H9 (cell line): ENCODE results near the gene CACNA2D3. TPM values are rescaled to one million over a fixed set of nuclear protein-coding genes. Genes with fewer than 3 reads are reported as not detected.
"Not testable (repeated sequence)": the region's sequence is repeated elsewhere in the genome, so short reads cannot be mapped to it uniquely, and the experiment has no call there.

Experiments used
- DNase-seq: peaks from one replicate; pipeline ENCODE4 v3.0.0-alpha.2; 2017
- H2AFZ ChIP-seq: one replicate; pipeline ENCODE4 v1.6.1; 2013; ENCODE audit warnings: mild to moderate bottlenecking, low read length, control low read depth, moderate library complexity
- H2AK5ac ChIP-seq: 2 replicates; pipeline ENCODE4 v1.6.1; 2013; ENCODE audit warnings: low read length, control low read depth, mixed read lengths; ENCODE audit not compliant: insufficient read length
- H2BK120ac ChIP-seq: one replicate; pipeline ENCODE4 v1.6.1; 2013; ENCODE audit warnings: low read depth, mild to moderate bottlenecking, low read length, control low read depth, inconsistent platforms; ENCODE audit not compliant: poor library complexity, severe bottlenecking
- H2BK12ac ChIP-seq: 2 replicates; pipeline ENCODE4 v1.6.1; 2013; ENCODE audit warnings: low read length, control low read depth, mixed read lengths, low read depth; ENCODE audit not compliant: insufficient read length
- H2BK15ac ChIP-seq: 2 replicates; pipeline ENCODE4 v1.6.1; 2013; ENCODE audit warnings: low read depth, low read length, control low read depth
- H2BK20ac ChIP-seq: one replicate; pipeline ENCODE4 v1.6.1; 2013; ENCODE audit warnings: low read depth, mild to moderate bottlenecking, low read length, control low read depth, inconsistent platforms; ENCODE audit not compliant: poor library complexity, severe bottlenecking
- H2BK5ac ChIP-seq: 2 replicates; pipeline ENCODE4 v1.6.1; 2013; ENCODE audit warnings: low read length, control low read depth, mixed read lengths; ENCODE audit not compliant: insufficient read length
- H3K14ac ChIP-seq: 2 replicates; pipeline ENCODE4 v1.6.1; 2013; ENCODE audit warnings: low read length, control low read depth; ENCODE audit not compliant: insufficient read depth
- H3K18ac ChIP-seq: 2 replicates; pipeline ENCODE4 v1.6.1; 2013; ENCODE audit warnings: low read depth, mild to moderate bottlenecking, mixed read lengths, low read length, control low read depth; ENCODE audit not compliant: insufficient read length
- H3K23ac ChIP-seq: 2 replicates; pipeline ENCODE4 v1.6.1; 2013; ENCODE audit warnings: low read length, control low read depth, mixed read lengths, low read depth; ENCODE audit not compliant: insufficient read length
- H3K23me2 ChIP-seq: 2 replicates; pipeline ENCODE4 v1.6.1; 2013; ENCODE audit warnings: low read depth, mild to moderate bottlenecking, mixed read lengths, low read length, control low read depth; ENCODE audit not compliant: insufficient read length, poor library complexity, severe bottlenecking
- H3K27ac ChIP-seq: 2 replicates; pipeline ENCODE4 v1.5.1; 2013; ENCODE audit warnings: low read length, control low read depth, mixed read lengths, low read depth; ENCODE audit not compliant: insufficient read length
- H3K27me3 ChIP-seq: 2 replicates; pipeline ENCODE4 v1.6.1; 2013; ENCODE audit warnings: low read length, control low read depth, inconsistent platforms; ENCODE audit not compliant: insufficient read depth
- H3K4ac ChIP-seq: 2 replicates; pipeline ENCODE4 v1.6.1; 2013; ENCODE audit warnings: low read depth, mild to moderate bottlenecking, control low read depth, inconsistent platforms, low read length, moderate library complexity
- H3K4me1 ChIP-seq: 2 replicates; pipeline ENCODE4 v1.6.1; 2013; ENCODE audit warnings: low read length, control low read depth, inconsistent platforms; ENCODE audit not compliant: insufficient read depth
- H3K4me2 ChIP-seq: 2 replicates; pipeline ENCODE4 v1.6.1; 2013; ENCODE audit warnings: low read length, control low read depth, mixed read lengths; ENCODE audit not compliant: insufficient read length, insufficient read depth
- H3K56ac ChIP-seq: 2 replicates; pipeline ENCODE4 v1.6.1; 2013; ENCODE audit warnings: low read depth, mild to moderate bottlenecking, mixed read lengths, low read length, control low read depth; ENCODE audit not compliant: insufficient read length
- H3K79me1 ChIP-seq: 2 replicates; pipeline ENCODE4 v1.6.1; 2013; ENCODE audit warnings: low read depth, mild to moderate bottlenecking, moderate library complexity, low read length, control low read depth, inconsistent platforms; ENCODE audit not compliant: insufficient read depth, poor library complexity, severe bottlenecking
- H3K79me2 ChIP-seq: 2 replicates; pipeline ENCODE4 v1.6.1; 2013; ENCODE audit warnings: low read length, control low read depth, inconsistent platforms; ENCODE audit not compliant: insufficient read depth
- H3K9ac ChIP-seq: 2 replicates; pipeline ENCODE4 v1.6.1; 2013; ENCODE audit warnings: low read length, control low read depth, mixed read lengths; ENCODE audit not compliant: insufficient read length; ENCODE audit errors: extremely low read depth
- H3K9me3 ChIP-seq: one replicate; pipeline ENCODE4 v1.6.1; 2013; ENCODE audit warnings: low read depth, low read length, inconsistent platforms; ENCODE audit not compliant: control insufficient read depth
- H3T11ph ChIP-seq: one replicate; pipeline ENCODE4 v1.6.1; 2013; ENCODE audit warnings: mild to moderate bottlenecking, low read length, control low read depth, inconsistent platforms
- H4K20me1 ChIP-seq: one replicate; pipeline ENCODE4 v1.6.1; 2013; ENCODE audit not compliant: control insufficient read depth, insufficient read length, insufficient read depth
- H4K5ac ChIP-seq: 2 replicates; pipeline ENCODE4 v1.6.1; 2013; ENCODE audit warnings: low read depth, mild to moderate bottlenecking, mixed read lengths, low read length, control low read depth; ENCODE audit not compliant: insufficient read length
- H4K8ac ChIP-seq: replicated peaks from 2 replicates; pipeline ENCODE4 v1.6.1; 2013; ENCODE audit warnings: low read length, control low read depth, mixed read lengths, low read depth; ENCODE audit not compliant: insufficient read length
- H4K91ac ChIP-seq: 2 replicates; pipeline ENCODE4 v1.6.1; 2013; ENCODE audit warnings: low read depth, mild to moderate bottlenecking, moderate library complexity, mixed read lengths, low read length, control low read depth; ENCODE audit not compliant: insufficient read length
- H3K27ac Mint-ChIP-seq, 3 experiments: 2 replicates in 2 of 3; 3 replicates in 1 of 3; pipeline ENCODE4 v1.8.0; 2020 to 2021; ENCODE audit warnings: mixed read lengths in 3 of 3, mild to moderate bottlenecking in 1 of 3, moderate library complexity in 1 of 3
- H3K27me3 Mint-ChIP-seq: 2 replicates; pipeline ENCODE4 v1.8.0; 2021; ENCODE audit warnings: low read depth, mild to moderate bottlenecking, moderate library complexity, mixed read lengths
- H3K36me3 Mint-ChIP-seq, 3 experiments: 2 replicates in 2 of 3; 3 replicates in 1 of 3; pipeline ENCODE4 v1.8.0; 2020 to 2021; ENCODE audit warnings: low read depth in 3 of 3, mixed read lengths in 3 of 3; ENCODE audit not compliant: insufficient read depth in 1 of 3
- H3K4me1 Mint-ChIP-seq, 2 experiments: 2 replicates each; pipeline ENCODE4 v1.8.0; 2020; ENCODE audit warnings: mixed read lengths in 2 of 2
- H3K4me3 Mint-ChIP-seq, 2 experiments: 2 replicates in 1 of 2; 3 replicates in 1 of 2; pipeline ENCODE4 v1.8.0; 2020 to 2021; ENCODE audit warnings: mild to moderate bottlenecking in 2 of 2, mixed read lengths in 2 of 2, moderate library complexity in 1 of 2
- H3K9me3 Mint-ChIP-seq, 2 experiments: 2 replicates in 1 of 2; 3 replicates in 1 of 2; pipeline ENCODE4 v1.8.0; 2020; ENCODE audit warnings: mild to moderate bottlenecking in 2 of 2, mixed read lengths in 2 of 2, moderate library complexity in 1 of 2
- CTCF ChIP-seq: fragments of 200-600 bp; sonication (generic); conservative IDR thresholded peaks from 3 replicates; pipeline ENCODE4 v1.8.0; 2021; ENCODE audit warnings: antibody characterized with exemption, mild to moderate bottlenecking
- WGBS: extraction: QIAGEN DNeasy Blood & Tissue Kit; methylation state at CpG from one replicate; pipeline ENCODE4 v1.1.7; 2013; ENCODE audit warnings: missing lambda C conversion rate, low lambda C conversion rate, mixed read lengths; ENCODE audit not compliant: insufficient read length; ENCODE audit errors: extremely low coverage; 5-methylcytosine and 5-hydroxymethylcytosine counted together
- total RNA-seq: library from RNA; stranded (reverse); gene quantifications from 2 replicates; pipeline ENCODE4 v1.2.1, GENCODE V29; 2021

The CACNA2D3 gene
- total RNA-seq, 1 experiment from 2014 or later: 3.2 TPM

- Histone ChIP-seq H2BK5ac (no peak overlapping the region), H2BK12ac (no peak overlapping the region), H4K91ac (no peak overlapping the region), H3K79me1 (no peaks in the 10 kb centered on the region), H3T11ph (no peak overlapping the region), H3K56ac (no peak overlapping the region), H2AFZ (no peak overlapping the region), H3K4me1 (no peaks in the 10 kb centered on the region), H4K20me1 (no peaks in the 10 kb centered on the region), H3K18ac (no peak overlapping the region), H4K5ac (no peak overlapping the region), H2BK15ac (no peak overlapping the region), H2AK5ac (no peak overlapping the region), H3K14ac (no peak overlapping the region), H3K9me3 (no peaks in the 10 kb centered on the region), H3K27me3 (no peaks in the 10 kb centered on the region), H3K4ac (no peak overlapping the region), H3K9ac (no peak overlapping the region), H3K4me2 (no peak overlapping the region), H3K23me2 (no peaks in the 10 kb centered on the region), H3K23ac (no peak overlapping the region), H3K79me2 (no peaks in the 10 kb centered on the region), H2BK120ac (no peak overlapping the region), H4K8ac (no peak overlapping the region), H2BK20ac (no peak overlapping the region), H3K27ac (no peak overlapping the region)
- TF ChIP-seq CTCF: no peak
- DNase-seq: no peak
- Mint-ChIP-seq H3K36me3 (peaks cover 0 to 5% (median 0%) of the 10 kb centered on the region in 3 experiments; a peak in 4 of 7 replicates), H3K27ac (no peak overlapping the region), H3K4me1 (peaks cover 5 to 6% of the 10 kb centered on the region in 2 experiments; a peak in 2 of 4 replicates), H3K9me3 (peaks cover 0 to 2% of the 10 kb centered on the region in 2 experiments; a peak in 1 of 5 replicates), H3K4me3 (no peak overlapping the region), H3K27me3 (no peaks in the 10 kb centered on the region; the same call in 1 of the 2 replicates)
- WGBS: no CpG with 5 or more reads among the region's 1 CpG
Observed at GRCh38 chr3:54977439-54977838, 855.1 kb downstream of the CACNA2D3 start.

DNA sequence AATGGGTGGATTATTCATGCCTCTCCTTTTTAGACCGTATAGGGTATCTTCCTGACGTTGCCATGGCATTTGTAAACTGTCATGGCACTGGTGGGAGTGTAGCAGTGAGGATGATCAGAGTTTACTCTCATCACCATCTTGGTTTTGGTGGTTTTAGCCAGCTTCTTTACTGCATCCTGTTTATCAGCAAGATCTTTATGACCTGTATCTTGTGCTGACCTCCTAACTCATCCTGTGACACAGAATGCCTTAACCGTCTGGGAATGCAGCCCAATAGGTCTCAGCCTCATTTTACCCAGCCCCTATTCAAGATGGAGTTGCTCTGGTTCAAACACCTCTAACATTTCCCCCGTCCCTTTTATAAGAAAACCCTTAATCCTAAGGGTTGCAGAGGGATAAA is 855.6 kb downstream of the CACNA2D3 start:
- DNase-seq, H2BK5ac ChIP-seq, H4K5ac ChIP-seq, H3T11ph ChIP-seq, H2BK15ac ChIP-seq, H2BK12ac ChIP-seq, H3K27ac ChIP-seq, H3K27me3 Mint-ChIP-seq, H3K79me1 ChIP-seq, H3K27me3 ChIP-seq, H4K91ac ChIP-seq, H3K23me2 ChIP-seq, H3K9me3 ChIP-seq, H3K18ac ChIP-seq, H4K8ac ChIP-seq, H3K79me2 ChIP-seq, H3K56ac ChIP-seq, H3K4ac ChIP-seq, H2BK120ac ChIP-seq, H3K4me3 Mint-ChIP-seq, H2AFZ ChIP-seq, H4K20me1 ChIP-seq, H2AK5ac ChIP-seq, H3K4me1 Mint-ChIP-seq, H3K4me2 ChIP-seq, H3K27ac Mint-ChIP-seq, H3K9me3 Mint-ChIP-seq, H3K14ac ChIP-seq, H3K23ac ChIP-seq, H3K4me1 ChIP-seq, H2BK20ac ChIP-seq, H3K36me3 Mint-ChIP-seq, H3K9ac ChIP-seq: not testable (repeated sequence)
- WGBS: no CpG with 5 or more reads among the region's 4 CpGs
